HepG2 (cell line): ENCODE data around the gene SWSAP1. TPM values are rescaled to one million over a fixed set of nuclear protein-coding genes. Genes with fewer than 3 reads are reported as not detected.

Experiments used
- EED ChIP-seq: sonication (generic); formaldehyde crosslinking; IDR thresholded peaks from 2 replicates; pipeline ENCODE4 v1.5.0; 2020; ENCODE audit warnings: mild to moderate bottlenecking, missing genetic modification reagents
- PHF5A ChIP-seq: IDR thresholded peaks from one replicate; pipeline ENCODE4 v1.6.1; 2018; ENCODE audit warnings: low read depth, missing genetic modification reagents; ENCODE audit not compliant: unreplicated experiment
- RXRA ChIP-seq: sonication (generic); formaldehyde crosslinking; IDR thresholded peaks from 2 replicates; pipeline ENCODE4 v1.5.1; 2020; ENCODE audit warnings: missing genetic modification reagents
- ZNF326 ChIP-seq: sonication (generic); formaldehyde crosslinking; IDR thresholded peaks from 2 replicates; pipeline ENCODE4 v1.4.0; 2020; ENCODE audit warnings: missing genetic modification reagents, borderline replicate concordance
- ZNF530 ChIP-seq: sonication (generic); formaldehyde crosslinking; IDR thresholded peaks from 2 replicates; pipeline ENCODE4 v1.5.0; 2020; ENCODE audit warnings: low read depth, mild to moderate bottlenecking, missing genetic modification reagents
- ZNF788 ChIP-seq: sonication (generic); formaldehyde crosslinking; IDR thresholded peaks from 2 replicates; pipeline ENCODE4 v1.5.0; 2020; ENCODE audit warnings: mild to moderate bottlenecking, missing genetic modification reagents, borderline replicate concordance
- ZNF891 ChIP-seq: sonication (generic); formaldehyde crosslinking; IDR thresholded peaks from 2 replicates; pipeline ENCODE4 v1.5.0; 2020; ENCODE audit warnings: mild to moderate bottlenecking, missing genetic modification reagents
- polyA plus RNA-seq, 8 experiments: library from polyadenylated mRNA; depleted of rRNA in 3 of 8; stranded (reverse) in 7 of 8; unstranded in 1 of 8; fragments of >200 nt; fragmentation: Illumina TruSeq in 4 of 8; extraction: Trizol in 4 of 8; gene quantifications; 2 replicates each; pipeline versions ENCODE4 v1.2.1 to v1.2.3, GENCODE V29; 2011 to 2016; ENCODE audit warnings: low read depth in 4 of 8, missing spikeins in 1 of 8, mixed read lengths in 1 of 8; ENCODE audit not compliant: insufficient read depth in 1 of 8
- total RNA-seq, 5 experiments: library from RNA; depleted of rRNA; stranded (reverse); fragments of >200 nt; fragmentation: Illumina TruSeq; extraction: Trizol; gene quantifications; 2 replicates each; pipeline ENCODE4 v1.2.3, GENCODE V29; 2016; ENCODE audit warnings: low read depth in 1 of 5
- TF ChIP-seq, protein P1 (sequence below): sonication (generic); formaldehyde crosslinking; IDR thresholded peaks from 2 replicates; pipeline ENCODE4 v1.5.0; 2020; ENCODE audit warnings: mild to moderate bottlenecking, missing genetic modification reagents
- TF ChIP-seq, protein P2 (sequence below): sonication (generic); formaldehyde crosslinking; IDR thresholded peaks from 2 replicates; pipeline ENCODE4 v1.8.1; 2022; ENCODE audit warnings: low read depth, mild to moderate bottlenecking, missing genetic modification reagents
- TF ChIP-seq, protein P3 (sequence below): fragments of 450-650 bp; IDR thresholded peaks from 2 replicates; pipeline ENCODE4 v1.6.1; 2017; ENCODE audit warnings: mild to moderate bottlenecking
- TF ChIP-seq, protein P4 (sequence below): IDR thresholded peaks from 2 replicates; pipeline ENCODE4 v1.6.1; 2012; ENCODE audit warnings: low read depth, low read length, improper control_type of control experiment
- TF ChIP-seq, protein P5 (sequence below): sonication (generic); formaldehyde crosslinking; IDR thresholded peaks from 2 replicates; pipeline ENCODE4 v1.5.0; 2020; ENCODE audit warnings: mild to moderate bottlenecking, missing genetic modification reagents

The SWSAP1 gene
- total and polyA plus RNA-seq, 2 of the 13 experiments (the other 11 are each of a cell fraction or from before 2014, with no cell fraction given), result 2.7 to 3.3 TPM

DNA sequence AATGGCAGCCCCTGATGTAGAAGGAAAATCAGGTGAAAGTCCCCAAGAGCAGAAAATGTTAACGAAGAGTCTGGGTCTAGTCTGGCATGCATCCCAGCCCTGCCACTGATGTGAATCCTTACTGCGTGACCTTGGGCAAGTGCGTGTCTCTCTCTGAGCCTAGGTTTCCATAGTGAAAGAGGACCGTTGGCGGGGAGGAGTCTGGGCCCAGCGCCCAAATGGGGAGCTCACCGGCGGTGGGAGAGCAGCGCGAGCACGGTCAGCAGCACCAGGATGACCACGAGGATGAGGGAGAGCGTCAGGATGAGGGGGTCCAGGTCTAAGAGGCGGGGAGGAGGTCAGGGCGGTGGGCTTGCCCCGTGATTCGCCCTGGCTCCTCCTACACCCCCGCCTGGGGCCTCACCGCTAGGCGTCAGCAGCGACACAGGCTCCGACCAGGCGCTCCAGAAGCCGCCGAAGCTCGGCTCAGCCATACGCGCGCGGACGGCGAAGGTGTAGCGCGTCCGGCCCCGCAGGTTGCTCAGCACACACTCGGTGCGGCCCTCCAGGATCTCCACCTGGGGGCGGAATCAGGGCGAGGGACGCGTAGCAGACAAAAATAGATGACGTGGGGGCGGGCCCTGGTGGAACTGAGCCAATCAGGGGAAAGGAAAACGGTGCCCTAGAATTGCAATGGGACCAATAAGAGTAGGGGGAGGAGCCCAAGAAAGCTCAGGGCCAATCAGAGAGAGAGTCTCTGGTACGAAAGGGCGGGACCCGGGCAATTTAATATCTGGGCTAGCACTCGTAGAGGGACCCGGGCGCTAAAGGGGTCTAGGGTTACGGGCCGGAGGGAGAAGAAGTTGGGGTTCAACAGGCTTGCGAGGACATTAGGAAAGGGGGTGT, 6.4 kb downstream of the SWSAP1 start (continued):
- TF ChIP-seq, protein P1, sequence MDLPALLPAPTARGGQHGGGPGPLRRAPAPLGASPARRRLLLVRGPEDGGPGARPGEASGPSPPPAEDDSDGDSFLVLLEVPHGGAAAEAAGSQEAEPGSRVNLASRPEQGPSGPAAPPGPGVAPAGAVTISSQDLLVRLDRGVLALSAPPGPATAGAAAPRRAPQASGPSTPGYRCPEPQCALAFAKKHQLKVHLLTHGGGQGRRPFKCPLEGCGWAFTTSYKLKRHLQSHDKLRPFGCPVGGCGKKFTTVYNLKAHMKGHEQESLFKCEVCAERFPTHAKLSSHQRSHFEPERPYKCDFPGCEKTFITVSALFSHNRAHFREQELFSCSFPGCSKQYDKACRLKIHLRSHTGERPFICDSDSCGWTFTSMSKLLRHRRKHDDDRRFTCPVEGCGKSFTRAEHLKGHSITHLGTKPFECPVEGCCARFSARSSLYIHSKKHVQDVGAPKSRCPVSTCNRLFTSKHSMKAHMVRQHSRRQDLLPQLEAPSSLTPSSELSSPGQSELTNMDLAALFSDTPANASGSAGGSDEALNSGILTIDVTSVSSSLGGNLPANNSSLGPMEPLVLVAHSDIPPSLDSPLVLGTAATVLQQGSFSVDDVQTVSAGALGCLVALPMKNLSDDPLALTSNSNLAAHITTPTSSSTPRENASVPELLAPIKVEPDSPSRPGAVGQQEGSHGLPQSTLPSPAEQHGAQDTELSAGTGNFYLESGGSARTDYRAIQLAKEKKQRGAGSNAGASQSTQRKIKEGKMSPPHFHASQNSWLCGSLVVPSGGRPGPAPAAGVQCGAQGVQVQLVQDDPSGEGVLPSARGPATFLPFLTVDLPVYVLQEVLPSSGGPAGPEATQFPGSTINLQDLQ (CRISPR knock-in tag), result no peak
- TF ChIP-seq ZNF326 (CRISPR knock-in tag), result no peak
- TF ChIP-seq ZNF530 (CRISPR knock-in tag), result no peak
- TF ChIP-seq, protein P2, sequence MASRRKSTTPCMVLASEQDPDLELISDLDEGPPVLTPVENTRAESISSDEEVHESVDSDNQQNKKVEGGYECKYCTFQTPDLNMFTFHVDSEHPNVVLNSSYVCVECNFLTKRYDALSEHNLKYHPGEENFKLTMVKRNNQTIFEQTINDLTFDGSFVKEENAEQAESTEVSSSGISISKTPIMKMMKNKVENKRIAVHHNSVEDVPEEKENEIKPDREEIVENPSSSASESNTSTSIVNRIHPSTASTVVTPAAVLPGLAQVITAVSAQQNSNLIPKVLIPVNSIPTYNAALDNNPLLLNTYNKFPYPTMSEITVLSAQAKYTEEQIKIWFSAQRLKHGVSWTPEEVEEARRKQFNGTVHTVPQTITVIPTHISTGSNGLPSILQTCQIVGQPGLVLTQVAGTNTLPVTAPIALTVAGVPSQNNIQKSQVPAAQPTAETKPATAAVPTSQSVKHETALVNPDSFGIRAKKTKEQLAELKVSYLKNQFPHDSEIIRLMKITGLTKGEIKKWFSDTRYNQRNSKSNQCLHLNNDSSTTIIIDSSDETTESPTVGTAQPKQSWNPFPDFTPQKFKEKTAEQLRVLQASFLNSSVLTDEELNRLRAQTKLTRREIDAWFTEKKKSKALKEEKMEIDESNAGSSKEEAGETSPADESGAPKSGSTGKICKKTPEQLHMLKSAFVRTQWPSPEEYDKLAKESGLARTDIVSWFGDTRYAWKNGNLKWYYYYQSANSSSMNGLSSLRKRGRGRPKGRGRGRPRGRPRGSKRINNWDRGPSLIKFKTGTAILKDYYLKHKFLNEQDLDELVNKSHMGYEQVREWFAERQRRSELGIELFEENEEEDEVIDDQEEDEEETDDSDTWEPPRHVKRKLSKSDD (CRISPR knock-in tag), result no peak
- peak; percentile 49; the same call in 1 of the 2 replicates for TF ChIP-seq ZNF788 (CRISPR knock-in tag)
- peak; percentile 69 for TF ChIP-seq RXRA (CRISPR knock-in tag)
- TF ChIP-seq PHF5A (CRISPR knock-in tag), result no peak
- TF ChIP-seq, protein P3, sequence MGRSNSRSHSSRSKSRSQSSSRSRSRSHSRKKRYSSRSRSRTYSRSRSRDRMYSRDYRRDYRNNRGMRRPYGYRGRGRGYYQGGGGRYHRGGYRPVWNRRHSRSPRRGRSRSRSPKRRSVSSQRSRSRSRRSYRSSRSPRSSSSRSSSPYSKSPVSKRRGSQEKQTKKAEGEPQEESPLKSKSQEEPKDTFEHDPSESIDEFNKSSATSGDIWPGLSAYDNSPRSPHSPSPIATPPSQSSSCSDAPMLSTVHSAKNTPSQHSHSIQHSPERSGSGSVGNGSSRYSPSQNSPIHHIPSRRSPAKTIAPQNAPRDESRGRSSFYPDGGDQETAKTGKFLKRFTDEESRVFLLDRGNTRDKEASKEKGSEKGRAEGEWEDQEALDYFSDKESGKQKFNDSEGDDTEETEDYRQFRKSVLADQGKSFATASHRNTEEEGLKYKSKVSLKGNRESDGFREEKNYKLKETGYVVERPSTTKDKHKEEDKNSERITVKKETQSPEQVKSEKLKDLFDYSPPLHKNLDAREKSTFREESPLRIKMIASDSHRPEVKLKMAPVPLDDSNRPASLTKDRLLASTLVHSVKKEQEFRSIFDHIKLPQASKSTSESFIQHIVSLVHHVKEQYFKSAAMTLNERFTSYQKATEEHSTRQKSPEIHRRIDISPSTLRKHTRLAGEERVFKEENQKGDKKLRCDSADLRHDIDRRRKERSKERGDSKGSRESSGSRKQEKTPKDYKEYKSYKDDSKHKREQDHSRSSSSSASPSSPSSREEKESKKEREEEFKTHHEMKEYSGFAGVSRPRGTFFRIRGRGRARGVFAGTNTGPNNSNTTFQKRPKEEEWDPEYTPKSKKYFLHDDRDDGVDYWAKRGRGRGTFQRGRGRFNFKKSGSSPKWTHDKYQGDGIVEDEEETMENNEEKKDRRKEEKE, result no peak
- TF ChIP-seq, protein P4, sequence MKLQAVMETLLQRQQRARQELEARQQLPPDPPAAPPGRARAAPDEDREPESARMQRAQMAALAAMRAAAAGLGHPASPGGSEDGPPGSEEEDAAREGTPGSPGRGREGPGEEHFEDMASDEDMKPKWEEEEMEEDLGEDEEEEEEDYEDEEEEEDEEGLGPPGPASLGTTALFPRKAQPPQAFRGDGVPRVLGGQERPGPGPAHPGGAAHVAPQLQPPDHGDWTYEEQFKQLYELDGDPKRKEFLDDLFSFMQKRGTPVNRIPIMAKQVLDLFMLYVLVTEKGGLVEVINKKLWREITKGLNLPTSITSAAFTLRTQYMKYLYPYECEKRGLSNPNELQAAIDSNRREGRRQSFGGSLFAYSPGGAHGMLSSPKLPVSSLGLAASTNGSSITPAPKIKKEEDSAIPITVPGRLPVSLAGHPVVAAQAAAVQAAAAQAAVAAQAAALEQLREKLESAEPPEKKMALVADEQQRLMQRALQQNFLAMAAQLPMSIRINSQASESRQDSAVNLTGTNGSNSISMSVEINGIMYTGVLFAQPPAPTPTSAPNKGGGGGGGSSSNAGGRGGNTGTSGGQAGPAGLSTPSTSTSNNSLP, result no peak
- TF ChIP-seq, protein P5, sequence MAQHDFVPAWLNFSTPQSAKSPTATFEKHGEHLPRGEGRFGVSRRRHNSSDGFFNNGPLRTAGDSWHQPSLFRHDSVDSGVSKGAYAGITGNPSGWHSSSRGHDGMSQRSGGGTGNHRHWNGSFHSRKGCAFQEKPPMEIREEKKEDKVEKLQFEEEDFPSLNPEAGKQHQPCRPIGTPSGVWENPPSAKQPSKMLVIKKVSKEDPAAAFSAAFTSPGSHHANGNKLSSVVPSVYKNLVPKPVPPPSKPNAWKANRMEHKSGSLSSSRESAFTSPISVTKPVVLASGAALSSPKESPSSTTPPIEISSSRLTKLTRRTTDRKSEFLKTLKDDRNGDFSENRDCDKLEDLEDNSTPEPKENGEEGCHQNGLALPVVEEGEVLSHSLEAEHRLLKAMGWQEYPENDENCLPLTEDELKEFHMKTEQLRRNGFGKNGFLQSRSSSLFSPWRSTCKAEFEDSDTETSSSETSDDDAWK (CRISPR knock-in tag), result no peak
- peak; percentile 62; the same call in 1 of the 2 replicates for TF ChIP-seq ZNF891
- no peak for TF ChIP-seq EED (CRISPR knock-in tag)
